Hepatocyte (in vitro differentiated cells): Measurements from ENCODE around the gene NFAT5.
"Not testable (repeated sequence)": the region's sequence is repeated elsewhere in the genome, so short reads cannot be mapped to it uniquely, and the experiment has no call there.

Source experiments
- EZH2 ChIP-seq: fragments of 200-600 bp; sonication (generic); IDR thresholded peaks from 2 replicates; pipeline ENCODE4 v1.6.1; 2016; ENCODE audit warnings: antibody characterized with exemption, mild to moderate bottlenecking, borderline replicate concordance
- EZH2phosphoT487 ChIP-seq: fragments of 200-600 bp; sonication (generic); IDR thresholded peaks from one replicate; pipeline ENCODE4 v1.6.1; 2018; ENCODE audit warnings: antibody characterized with exemption, mild to moderate bottlenecking, low read depth, moderate library complexity; ENCODE audit not compliant: unreplicated experiment, severe bottlenecking
- TF ChIP-seq, protein P1 (sequence below): fragments of 200-600 bp; sonication (generic); IDR thresholded peaks from 2 replicates; pipeline ENCODE4 v1.5.1; 2016; ENCODE audit warnings: antibody characterized with exemption, mild to moderate bottlenecking; ENCODE audit not compliant: poor library complexity

DNA sequence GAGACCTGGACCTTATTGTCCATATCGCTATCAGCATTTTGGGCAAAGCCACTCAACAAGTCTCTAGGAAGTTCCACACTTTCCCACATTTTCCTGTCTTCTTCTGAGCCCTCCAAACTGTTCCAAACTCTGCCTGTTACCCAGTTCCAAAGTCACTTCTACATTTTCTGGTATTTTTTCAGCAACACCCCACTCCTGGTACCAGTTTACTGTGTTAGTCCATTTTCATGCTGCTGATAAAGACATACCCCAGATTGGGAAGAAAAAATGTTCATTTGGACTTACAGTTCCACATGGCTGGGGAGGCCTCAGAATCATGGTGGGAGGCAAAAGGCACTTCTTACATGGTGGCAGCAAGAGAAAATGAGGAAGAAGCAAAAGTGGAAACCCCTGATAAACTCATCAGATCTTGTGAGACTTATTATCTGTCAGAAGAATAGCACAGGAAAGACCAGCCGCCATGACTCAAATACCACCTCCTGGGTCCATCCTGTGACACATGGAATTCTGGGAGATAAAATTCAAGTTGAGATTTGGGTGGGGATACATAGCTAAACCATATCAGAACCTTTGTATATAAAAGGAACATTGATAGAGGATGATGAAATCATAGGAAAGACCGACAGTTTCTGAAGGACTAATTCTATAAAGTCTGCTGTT, 71.6 kb downstream of the NFAT5 start:
- TF ChIP-seq, protein P1, sequence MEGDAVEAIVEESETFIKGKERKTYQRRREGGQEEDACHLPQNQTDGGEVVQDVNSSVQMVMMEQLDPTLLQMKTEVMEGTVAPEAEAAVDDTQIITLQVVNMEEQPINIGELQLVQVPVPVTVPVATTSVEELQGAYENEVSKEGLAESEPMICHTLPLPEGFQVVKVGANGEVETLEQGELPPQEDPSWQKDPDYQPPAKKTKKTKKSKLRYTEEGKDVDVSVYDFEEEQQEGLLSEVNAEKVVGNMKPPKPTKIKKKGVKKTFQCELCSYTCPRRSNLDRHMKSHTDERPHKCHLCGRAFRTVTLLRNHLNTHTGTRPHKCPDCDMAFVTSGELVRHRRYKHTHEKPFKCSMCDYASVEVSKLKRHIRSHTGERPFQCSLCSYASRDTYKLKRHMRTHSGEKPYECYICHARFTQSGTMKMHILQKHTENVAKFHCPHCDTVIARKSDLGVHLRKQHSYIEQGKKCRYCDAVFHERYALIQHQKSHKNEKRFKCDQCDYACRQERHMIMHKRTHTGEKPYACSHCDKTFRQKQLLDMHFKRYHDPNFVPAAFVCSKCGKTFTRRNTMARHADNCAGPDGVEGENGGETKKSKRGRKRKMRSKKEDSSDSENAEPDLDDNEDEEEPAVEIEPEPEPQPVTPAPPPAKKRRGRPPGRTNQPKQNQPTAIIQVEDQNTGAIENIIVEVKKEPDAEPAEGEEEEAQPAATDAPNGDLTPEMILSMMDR: not testable (repeated sequence)
- TF ChIP-seq EZH2, EZH2phosphoT487: not testable (repeated sequence)
